ELF-1 (cell line): ENCODE data around the gene N4BP2.
"Not testable (repeated sequence)": the region's sequence is repeated elsewhere in the genome, so short reads cannot be mapped to it uniquely, and the experiment has no call there.

Source experiments
- DNase-seq: peaks from one replicate; pipeline ENCODE4 v3.0.0-alpha.2; 2016; ENCODE audit warnings: low read depth, low spot score

N4BP2 gene

GRCh38 chr4:40056716-40057585, at the start of gene N4BP2:
Gene N4BP2, plus strand, starts transcription at chr4:40056850. Its CDS starts 40,491 bp downstream, at chr4:40097341.
- peak; percentile 83 for DNase-seq

DNA sequence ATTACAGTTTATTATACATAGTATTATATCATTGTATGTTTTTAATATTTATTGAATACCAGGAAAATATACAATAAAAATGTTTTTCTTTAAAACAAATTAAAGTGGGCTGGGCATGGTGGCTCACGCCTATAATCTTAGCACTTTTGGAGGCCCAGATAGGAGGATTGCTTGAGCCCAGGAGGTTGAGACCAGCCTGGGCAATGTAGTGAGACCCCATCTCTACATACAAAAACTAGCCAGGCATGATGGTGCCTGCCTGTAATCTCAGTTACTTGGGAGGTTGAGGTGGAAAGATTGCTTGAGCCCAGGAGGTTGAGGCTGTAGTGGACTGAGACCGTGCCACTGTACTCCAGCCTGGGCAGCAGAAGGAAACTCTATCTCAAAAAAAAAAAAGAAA, 40.6 kb upstream of the N4BP2 start:
- no peak for DNase-seq

DNA sequence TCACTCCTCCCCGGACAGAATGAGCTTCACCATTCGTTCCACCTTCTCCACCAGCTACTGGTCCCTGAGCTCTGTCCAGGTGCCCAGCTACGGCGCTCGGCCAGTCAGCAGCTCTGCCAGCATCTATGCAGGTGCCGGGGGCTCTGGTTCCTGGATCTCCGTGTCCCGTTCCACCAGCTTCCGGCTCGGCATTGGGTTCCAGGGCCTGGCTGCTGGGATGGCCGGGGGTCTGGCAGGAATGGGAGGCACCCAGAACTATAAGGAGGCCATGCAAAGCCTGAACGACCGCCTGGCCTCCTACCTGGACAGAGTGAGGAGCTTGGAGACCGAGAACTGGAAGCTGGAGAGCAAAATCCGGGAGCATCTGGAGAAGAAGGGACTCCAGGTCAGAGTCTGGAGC, 36.4 kb upstream of the N4BP2 start:
- DNase-seq = no peak

DNA sequence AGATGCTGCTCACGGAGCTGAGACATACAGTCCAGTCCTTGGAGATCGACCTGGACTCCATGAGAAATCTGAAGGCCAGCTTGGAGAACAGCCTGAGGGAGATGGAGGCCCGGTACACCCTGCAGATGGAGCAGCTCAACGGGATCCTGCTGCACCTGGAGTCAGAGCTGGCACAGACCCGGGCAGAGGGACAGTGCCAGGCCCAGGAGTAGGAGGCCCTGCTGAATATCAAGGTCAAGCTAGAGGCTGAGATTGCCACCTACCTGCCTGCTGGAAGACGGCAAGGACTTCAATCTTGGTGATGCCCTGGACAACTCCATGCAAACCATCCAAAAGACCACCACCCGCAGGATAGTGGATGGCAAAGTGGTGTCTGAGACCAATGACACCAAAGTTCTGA, 35.5 kb upstream of the N4BP2 start:
- not testable (repeated sequence) for DNase-seq

GRCh38 chr4:40024049-40024448, 32.6 kb upstream of the N4BP2 start:
- DNase-seq = not testable (repeated sequence)

GRCh38 chr4:40032785-40033184, 23.9 kb upstream of the N4BP2 start:
- no peak for DNase-seq

DNA sequence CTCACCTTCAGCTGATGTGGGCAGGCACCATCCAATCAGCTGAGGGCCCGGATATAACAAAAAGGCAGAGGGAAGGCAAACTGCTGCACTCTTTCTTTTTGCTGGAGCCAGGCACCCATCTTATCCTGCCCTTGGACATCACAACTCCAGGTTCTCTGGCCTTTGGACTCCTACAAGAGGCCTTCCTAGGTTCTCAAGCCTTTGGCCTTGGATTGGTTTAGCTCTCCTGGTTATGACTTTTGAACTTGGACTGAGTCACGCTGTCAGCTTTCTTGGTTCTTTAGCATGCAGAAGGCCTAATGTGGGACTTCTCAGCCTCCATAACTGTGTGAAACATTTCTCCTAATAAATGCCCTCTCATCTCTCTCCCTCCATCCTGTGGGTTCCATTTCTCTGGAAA, 23.0 kb upstream of the N4BP2 start:
- DNase-seq = no peak

DNA sequence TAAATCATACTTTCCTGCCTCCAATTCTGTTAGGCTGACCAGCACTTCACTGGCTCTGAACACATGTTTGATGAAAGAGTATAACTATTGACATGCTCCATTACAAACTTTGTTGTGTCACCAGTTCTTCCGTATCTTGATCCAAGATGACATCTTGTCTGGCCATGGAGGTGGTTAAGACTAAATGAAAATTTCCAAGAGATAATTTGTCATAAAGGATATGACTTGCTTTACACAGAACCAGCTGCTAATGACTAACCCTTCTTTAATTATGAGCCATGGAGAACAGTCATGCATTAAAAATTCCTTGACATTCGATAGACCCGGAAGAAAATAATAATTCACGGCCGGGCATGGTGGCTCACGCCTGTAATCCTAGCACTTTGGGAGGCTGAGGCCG, 17.7 kb upstream of the N4BP2 start:
- no peak for DNase-seq

- DNase-seq = no peak
Measured at GRCh38 chr4:40040908-40041307, 15.7 kb upstream of the N4BP2 start.

DNA sequence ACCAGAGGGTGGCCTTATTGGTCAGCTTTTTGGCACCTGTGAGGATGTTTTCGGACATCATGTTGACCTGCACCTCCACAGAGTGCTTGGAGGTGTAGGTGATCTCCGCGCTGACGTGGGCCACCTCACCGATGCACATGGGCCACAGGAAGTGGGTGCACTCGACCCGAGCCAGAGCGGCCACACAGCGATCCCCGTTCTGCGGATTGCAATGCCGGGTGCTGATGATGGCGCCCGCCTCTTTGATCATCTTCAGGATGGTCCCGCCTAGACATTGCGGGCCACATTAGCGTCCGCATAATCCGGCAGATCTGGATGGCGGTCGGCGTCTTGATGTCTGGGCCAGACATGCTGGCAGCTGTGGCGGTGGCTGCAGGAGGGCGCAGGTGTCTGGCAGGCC, 12.9 kb upstream of the N4BP2 start:
- DNase-seq = no peak

GRCh38 chr4:40046311-40046980, 10.2 kb upstream of the N4BP2 start:
- no peak for DNase-seq

GRCh38 chr4:40053161-40053560, 3.5 kb upstream of the N4BP2 start:
- no peak for DNase-seq

DNA sequence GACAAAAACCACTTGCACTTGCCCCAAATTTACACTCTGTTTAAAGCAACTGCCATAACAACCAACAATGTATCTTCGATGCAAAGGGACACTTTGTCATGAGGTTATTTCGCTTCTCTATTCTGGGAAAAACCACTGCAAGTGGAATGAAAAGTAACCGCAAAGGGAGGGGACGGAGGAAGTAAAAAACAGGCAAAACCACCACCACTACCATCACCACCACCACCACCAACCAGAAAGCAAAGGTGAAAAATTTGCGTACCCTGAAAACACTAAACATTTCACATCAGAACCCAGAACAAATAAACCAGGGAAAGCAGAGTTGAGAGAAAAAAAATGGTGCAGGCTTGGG, 1.2 kb upstream of the N4BP2 start:
- no peak for DNase-seq

DNA sequence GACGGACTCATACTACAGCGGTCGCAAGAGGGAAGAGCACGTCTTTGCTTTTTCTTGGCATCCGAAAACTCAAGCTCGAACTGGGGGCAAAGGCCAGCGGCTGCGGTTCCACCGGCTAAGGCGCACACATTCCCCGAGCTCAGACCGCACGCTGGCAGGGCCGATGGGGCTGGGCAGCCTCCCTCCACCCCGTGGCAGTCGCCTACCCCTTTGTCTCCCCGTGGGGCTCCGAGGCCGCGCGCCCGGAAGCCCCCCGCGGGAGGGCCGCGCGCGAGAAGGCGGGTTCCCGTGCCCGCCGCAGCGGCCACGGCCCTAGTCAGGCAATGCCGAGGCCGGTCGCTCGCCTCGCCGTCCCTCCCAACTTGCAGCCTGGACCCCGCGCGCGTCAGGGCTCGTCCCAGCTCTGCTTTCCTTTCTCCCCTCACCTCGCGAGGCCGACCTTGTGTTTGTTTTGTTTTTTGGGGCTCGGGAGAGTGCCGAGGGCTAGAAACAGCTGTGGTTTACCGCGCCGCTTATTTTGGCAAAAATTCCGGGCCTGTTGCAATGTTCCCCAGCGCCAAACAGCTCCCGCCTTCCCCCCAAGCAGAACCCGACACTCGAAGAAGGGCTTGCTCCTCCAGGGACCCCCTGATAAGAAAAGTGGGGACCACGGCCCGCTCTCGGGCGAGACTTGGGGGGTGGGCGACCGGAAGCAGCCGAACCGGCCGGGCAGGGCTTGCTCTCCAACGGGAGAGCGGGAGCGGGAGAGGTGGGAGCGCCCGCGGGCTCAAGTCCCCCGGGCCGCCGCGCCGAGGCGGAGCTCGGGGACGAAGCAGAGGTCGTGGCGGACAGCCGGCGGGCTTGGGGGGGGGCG, 561 bp upstream of the N4BP2 start:
- peak; percentile 86 for DNase-seq

GRCh38 chr4:40057586-40058091, 989 bp downstream of the N4BP2 start:
- DNase-seq = peak; percentile 91

GRCh38 chr4:40058121-40058520, 1.5 kb downstream of the N4BP2 start:
- no peak for DNase-seq

DNA sequence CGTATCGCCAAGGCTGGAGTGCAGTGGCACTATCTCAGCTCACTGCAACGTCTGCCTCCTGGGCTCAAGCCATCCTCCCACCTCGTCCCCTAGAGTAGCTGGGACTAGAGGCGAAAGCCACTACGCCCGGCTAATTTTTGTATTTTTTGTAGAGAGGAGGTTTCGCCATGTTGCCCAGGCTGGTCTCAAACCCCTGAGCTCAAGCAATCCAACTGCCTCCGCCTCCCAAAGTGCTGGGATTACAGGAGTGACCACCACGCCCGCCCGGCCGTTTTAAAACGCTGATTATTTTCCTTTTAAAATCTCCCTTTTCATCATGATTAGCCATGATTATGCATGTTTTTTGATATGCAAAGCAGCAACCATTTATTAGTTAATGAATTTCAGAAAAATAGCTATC, 2.2 kb downstream of the N4BP2 start:
- DNase-seq = no peak

DNA sequence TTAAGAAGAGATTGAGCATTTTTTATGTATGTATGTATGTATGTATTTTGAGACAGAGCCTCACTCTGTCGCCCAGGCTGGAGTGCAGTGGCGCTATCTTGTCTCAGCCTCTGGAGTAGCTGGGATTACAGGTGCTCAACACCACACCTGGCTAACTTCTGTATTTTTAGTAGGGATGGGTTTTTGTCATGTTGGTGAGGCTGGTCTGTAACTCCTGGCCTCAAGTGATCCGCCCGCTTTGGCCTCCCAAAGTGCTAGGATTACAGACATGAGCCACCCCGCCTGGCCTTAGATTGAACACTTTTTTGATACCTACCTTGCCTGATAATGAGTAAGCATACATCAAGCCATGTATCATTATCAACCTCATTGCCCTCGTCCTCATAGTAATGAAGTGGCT, 2.7 kb downstream of the N4BP2 start:
- no peak for DNase-seq

- DNase-seq = no peak
Measured at GRCh38 chr4:40065010-40065409, 8.4 kb downstream of the N4BP2 start.

DNA sequence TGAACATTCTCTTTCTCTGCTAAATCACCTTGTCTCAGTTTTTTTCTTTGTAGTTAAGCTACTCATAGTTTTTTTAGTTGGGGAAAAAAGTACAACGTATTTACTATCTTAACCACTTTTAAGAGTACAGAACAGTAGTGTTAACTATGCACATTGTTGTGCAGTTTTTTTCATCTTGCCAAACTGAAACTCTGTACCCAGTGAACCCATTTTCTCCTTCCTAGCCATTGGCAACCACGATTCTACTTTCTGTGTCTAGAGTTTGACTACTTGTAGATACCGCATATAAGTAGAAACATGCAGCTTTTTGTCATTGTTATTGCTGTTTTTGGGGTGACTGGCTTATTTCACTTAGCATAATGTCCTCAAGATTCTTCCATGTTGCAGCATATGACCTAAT, 10.0 kb downstream of the N4BP2 start:
- no peak for DNase-seq

DNA sequence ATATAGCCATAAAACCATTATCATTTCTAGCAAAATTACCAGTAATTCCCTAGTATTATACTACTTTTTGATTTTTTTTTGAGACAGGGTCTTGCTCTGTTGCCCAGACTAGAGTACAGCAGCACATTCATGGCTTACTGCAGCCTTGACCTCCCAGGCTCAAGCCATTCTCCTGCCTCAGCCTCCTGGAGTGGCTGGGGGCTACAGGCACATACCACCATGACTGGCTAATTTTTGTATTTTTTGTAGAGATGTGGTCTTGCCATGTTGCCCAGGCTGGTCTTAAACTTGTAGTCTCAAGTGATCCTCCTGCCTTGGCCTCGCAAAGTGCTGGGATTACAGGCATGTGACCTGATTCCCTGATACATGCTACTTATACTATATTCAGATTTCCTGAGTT, 13.7 kb downstream of the N4BP2 start:
- no peak for DNase-seq

DNA sequence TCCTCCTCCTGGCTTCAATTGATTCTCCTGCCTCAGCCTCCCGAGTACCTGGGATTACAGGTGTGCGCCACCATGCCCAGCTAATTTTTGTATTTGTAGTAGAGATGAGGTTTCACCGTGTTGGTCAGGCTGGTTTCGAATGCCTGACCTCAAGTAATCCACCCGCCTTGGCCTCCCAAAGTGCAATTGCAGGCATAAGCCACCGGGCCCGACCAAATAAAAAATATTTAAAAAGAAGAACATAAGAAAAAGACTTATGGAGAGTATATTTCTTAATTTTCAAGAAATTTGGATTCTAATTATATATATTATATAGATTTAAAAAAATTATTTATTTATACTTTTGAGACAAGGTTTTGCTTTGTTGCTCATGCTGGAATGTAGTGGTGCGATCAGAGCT, 29.8 kb downstream of the N4BP2 start:
- no peak for DNase-seq
